Measurements from ENCODE around the gene SLC49A4.

- TF ChIP-seq CTCF (conservative IDR thresholded peaks at IDR 0.05; ENCODE audit: low read length): no peak
- no peak for TF ChIP-seq EZH2phosphoT487 (IDR thresholded peaks at IDR 0.05; ENCODE audit: borderline replicate concordance)
These were observed 121.2 kb downstream of the SLC49A4 start for GRCh38 chr3:122916084-122916483.
